ENCODE results near the gene KANSL3.

KANSL3 gene

DNA sequence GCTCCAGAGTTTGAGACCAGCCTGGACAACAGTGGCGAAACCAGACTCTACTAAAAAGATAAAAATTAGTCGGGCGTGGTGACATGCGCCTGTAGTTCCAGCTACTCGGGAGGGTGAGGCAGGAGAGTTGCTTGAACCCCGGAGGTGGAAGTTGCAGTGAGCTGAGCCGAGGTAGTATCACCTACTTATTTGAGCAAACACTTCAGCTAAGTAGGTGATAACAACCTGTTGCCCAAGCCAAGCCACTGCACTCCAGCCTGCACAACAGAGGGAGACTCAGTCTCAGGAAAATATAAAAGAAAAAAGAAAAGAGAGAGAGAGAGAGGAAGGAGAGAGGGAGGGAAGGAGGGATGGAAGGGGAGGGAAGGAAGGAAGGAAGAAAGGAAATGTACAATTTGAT, 25.7 kb upstream of the KANSL3 start:
- Histone ChIP-seq H3K9me3 (ENCODE audit: severe bottlenecking) (no peaks in the 10 kb centered on the region), H3K4me3 (ENCODE audit: severe bottlenecking) (no peak overlapping the region), H3K27me3 (ENCODE audit: insufficient read depth, poor library complexity, severe bottlenecking) (no peaks in the 10 kb centered on the region), H3K4me1 (ENCODE audit: insufficient read depth, poor library complexity, severe bottlenecking) (peaks cover 11% of the 10 kb centered on the region), H3K27ac (ENCODE audit: poor library complexity, severe bottlenecking) (no peak overlapping the region), H3K36me3 (ENCODE audit: low read depth) (no peaks in the 10 kb centered on the region)
- TF ChIP-seq CTCF (IDR thresholded peaks at IDR 0.05; ENCODE audit: poor library complexity, severe bottlenecking) = no peak
- ATAC-seq (ENCODE audit: low read depth) (no peak), DNase-seq (ENCODE audit: low spot score) (no peak)

GRCh38 chr2:96663177-96663576, 25.1 kb upstream of the KANSL3 start:
- H3K27me3 ChIP-seq (ENCODE audit: insufficient read depth, poor library complexity, severe bottlenecking) = no peaks in the 10 kb centered on the region
- H3K27ac ChIP-seq (ENCODE audit: poor library complexity, severe bottlenecking) = no peak overlapping the region
- peaks cover 11% of the 10 kb centered on the region for H3K4me1 ChIP-seq (ENCODE audit: insufficient read depth, poor library complexity, severe bottlenecking)
- H3K9me3 ChIP-seq (ENCODE audit: severe bottlenecking) = no peaks in the 10 kb centered on the region
- ATAC-seq (ENCODE audit: low read depth) (no peak), DNase-seq (ENCODE audit: low spot score) (no peak)
- TF ChIP-seq CTCF (IDR thresholded peaks at IDR 0.05; ENCODE audit: poor library complexity, severe bottlenecking) = no peak
- no peak overlapping the region for H3K4me3 ChIP-seq (ENCODE audit: severe bottlenecking)
- no peaks in the 10 kb centered on the region for H3K36me3 ChIP-seq (ENCODE audit: low read depth)

DNA sequence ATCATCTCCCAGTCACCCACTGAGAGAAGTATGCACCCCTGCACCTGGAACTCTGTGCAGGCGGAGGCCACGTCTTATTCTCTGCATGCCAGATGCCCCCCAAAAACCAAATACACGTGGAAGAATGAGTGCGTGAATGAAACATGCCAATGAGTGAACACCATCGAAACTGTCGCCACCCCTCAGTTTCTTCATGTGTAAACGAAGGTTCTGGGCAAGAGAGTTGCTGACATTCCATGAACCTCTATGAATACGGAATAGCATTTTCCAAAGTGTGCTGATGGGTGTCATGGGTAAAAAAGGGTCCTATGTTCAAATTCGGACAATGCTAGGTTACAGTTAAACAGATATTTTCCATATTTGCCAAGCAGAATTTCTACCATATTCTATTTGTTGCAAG, 24.2 kb upstream of the KANSL3 start:
- DNase-seq (ENCODE audit: low spot score) = no peak
- ATAC-seq (ENCODE audit: low read depth) = no peak
- Histone ChIP-seq H3K4me3 (ENCODE audit: severe bottlenecking) (no peak overlapping the region), H3K4me1 (ENCODE audit: insufficient read depth, poor library complexity, severe bottlenecking) (peaks cover 11% of the 10 kb centered on the region), H3K36me3 (ENCODE audit: low read depth) (no peaks in the 10 kb centered on the region), H3K27me3 (ENCODE audit: insufficient read depth, poor library complexity, severe bottlenecking) (no peaks in the 10 kb centered on the region), H3K9me3 (ENCODE audit: severe bottlenecking) (no peaks in the 10 kb centered on the region), H3K27ac (ENCODE audit: poor library complexity, severe bottlenecking) (no peak overlapping the region)
- no peak for TF ChIP-seq CTCF (IDR thresholded peaks at IDR 0.05; ENCODE audit: poor library complexity, severe bottlenecking)

DNA sequence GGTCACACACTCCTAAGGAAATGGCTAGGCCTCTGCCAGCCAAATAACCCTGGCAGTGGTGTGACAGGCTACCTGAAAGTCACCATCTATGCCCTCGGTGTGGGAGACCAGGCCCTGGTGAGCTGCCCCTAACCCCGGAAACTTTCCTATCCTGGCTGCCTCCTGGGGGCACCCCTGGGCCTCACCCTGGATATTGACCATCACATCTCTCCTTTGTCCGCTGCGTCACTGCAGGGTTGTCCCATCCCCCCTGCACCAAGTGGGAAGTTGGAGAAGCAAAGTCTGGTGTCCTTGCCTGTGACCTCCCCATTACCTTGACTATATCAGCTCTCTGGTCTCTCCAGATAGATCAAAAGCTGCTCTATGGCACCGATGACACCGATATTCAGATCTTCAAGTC, 23.2 kb upstream of the KANSL3 start:
- ATAC-seq (ENCODE audit: low read depth) (no peak), DNase-seq (ENCODE audit: low spot score) (no peak)
- Histone ChIP-seq H3K27me3 (ENCODE audit: insufficient read depth, poor library complexity, severe bottlenecking) (no peaks in the 10 kb centered on the region), H3K9me3 (ENCODE audit: severe bottlenecking) (no peaks in the 10 kb centered on the region), H3K36me3 (ENCODE audit: low read depth) (no peaks in the 10 kb centered on the region), H3K4me1 (ENCODE audit: insufficient read depth, poor library complexity, severe bottlenecking) (peaks cover 11% of the 10 kb centered on the region), H3K4me3 (ENCODE audit: severe bottlenecking) (no peak overlapping the region), H3K27ac (ENCODE audit: poor library complexity, severe bottlenecking) (no peak overlapping the region)
- TF ChIP-seq CTCF (IDR thresholded peaks at IDR 0.05; ENCODE audit: poor library complexity, severe bottlenecking) = no peak

GRCh38 chr2:96656540-96656939, 18.4 kb upstream of the KANSL3 start:
- H3K27ac ChIP-seq (ENCODE audit: poor library complexity, severe bottlenecking) = no peak overlapping the region
- H3K4me3 ChIP-seq (ENCODE audit: severe bottlenecking) = no peak overlapping the region
- no peaks in the 10 kb centered on the region for H3K36me3 ChIP-seq (ENCODE audit: low read depth)
- ATAC-seq (ENCODE audit: low read depth) (no peak), DNase-seq (ENCODE audit: low spot score) (no peak)
- no peaks in the 10 kb centered on the region for H3K9me3 ChIP-seq (ENCODE audit: severe bottlenecking)
- TF ChIP-seq CTCF (IDR thresholded peaks at IDR 0.05; ENCODE audit: poor library complexity, severe bottlenecking) = no peak
- H3K27me3 ChIP-seq (ENCODE audit: insufficient read depth, poor library complexity, severe bottlenecking) = no peaks in the 10 kb centered on the region
- no peaks in the 10 kb centered on the region for H3K4me1 ChIP-seq (ENCODE audit: insufficient read depth, poor library complexity, severe bottlenecking)
